ENCODE data around the gene NCAM1. TPM values are rescaled to one million over a fixed set of nuclear protein-coding genes. Genes with fewer than 3 reads are reported as not detected.

NCAM1 gene
- total and polyA plus RNA-seq, 2 donors (not counting 3 experiments of a cell fraction or from before 2014, with no cell fraction given) = 0.03 TPM; not detected in 1

GRCh38 chr11:112929432-112929831 lies 31.8 kb upstream of the NCAM1 start:
- no TSS peak for BruUV-seq (replicated peaks)
- Histone ChIP-seq H3K27ac (ENCODE audit: insufficient read depth, low read depth, low read length) (no peak overlapping the region), H3K4me3 (replicated peaks in 1 of 3; ENCODE audit: insufficient read depth in 1 of 3, low read depth in 1 of 3, low read length in 3 of 3) (no peak overlapping the region), H2AFZ (ENCODE audit: low read depth, low read length) (no peak overlapping the region), H4K20me1 (replicated peaks; ENCODE audit: control insufficient read depth, extremely low read depth, insufficient read depth, low read length) (no peaks in the 10 kb centered on the region), H3K79me2 (ENCODE audit: control insufficient read depth, insufficient read depth, low read length) (no peaks in the 10 kb centered on the region), H3K9ac (replicated peaks; ENCODE audit: extremely low read depth, insufficient read depth, low read length) (no peak overlapping the region), H3K27me3 (ENCODE audit: control insufficient read depth in 2 of 2, insufficient read depth in 2 of 2, low read length in 2 of 2) (no peaks in the 10 kb centered on the region), H3K4me1 (ENCODE audit: control insufficient read depth, extremely low read depth, insufficient read depth, low read length) (no peaks in the 10 kb centered on the region), H3K9me3 (replicated peaks; ENCODE audit: control insufficient read depth, insufficient read depth, low read length) (peaks cover 1% of the 10 kb centered on the region), H3K9me1 (replicated peaks; ENCODE audit: control insufficient read depth, extremely low read depth, insufficient read depth, low read length) (no peaks in the 10 kb centered on the region), H3K4me2 (ENCODE audit: insufficient read depth, low read length) (no peak overlapping the region), H3K36me3 (ENCODE audit: control insufficient read depth in 2 of 2, extremely low read depth in 1 of 2, insufficient read depth in 2 of 2, low read length in 2 of 2) (no peaks in the 10 kb centered on the region)
- FAIRE-seq (no peak), DNase-seq (ENCODE audit: low read depth, low spot score) (no peak)
- ChIA-PET CTCF (no interaction called here), POLR2A (no interaction called here)
- no peak for TF ChIP-seq MYC (IDR thresholded peaks at IDR 0.05; ENCODE audit: low read depth, low read length)
- no peak for TF ChIP-seq MAX (IDR thresholded peaks at IDR 0.05; ENCODE audit: insufficient read depth, insufficient read length)
- no peak for TF ChIP-seq POLR2A (IDR thresholded peaks at IDR 0.05; ENCODE audit: low read depth, low read length)
- TF ChIP-seq GATA2 (IDR thresholded peaks at IDR 0.05; ENCODE audit: insufficient read depth, insufficient read length, low read depth, low read length) = no peak
- TF ChIP-seq EZH2 (IDR thresholded peaks at IDR 0.05; ENCODE audit: borderline replicate concordance, low read depth, low read length, severe bottlenecking) = no peak
- no peak for TF ChIP-seq FOS (IDR thresholded peaks at IDR 0.05; ENCODE audit: borderline replicate concordance, insufficient read depth, low read length)
- TF ChIP-seq POLR2AphosphoS5 (IDR thresholded peaks at IDR 0.05; ENCODE audit: insufficient read depth, low read depth, low read length) = no peak
- no peak for TF ChIP-seq CTCF (IDR thresholded peaks at IDR 0.05; ENCODE audit: extremely low read depth in 1 of 2, insufficient read depth in 1 of 2, low read depth in 1 of 2, low read length in 2 of 2)
- TF ChIP-seq JUN (IDR thresholded peaks at IDR 0.05; ENCODE audit: borderline replicate concordance, insufficient read depth, insufficient read length, low read depth) = no peak
- intact Hi-C loops (cut with micrococcal nuclease) = no loop called here
- dilution Hi-C loops (cut with MboI; ENCODE audit: extremely low pct_ligation_motif_present, low sequenced_read_pairs) = no loop called here

All from endothelial cell of umbilical vein (primary cell).